ENCODE results near the gene EPS15.

GRCh38 chr1:51325391-51325790, 193.7 kb downstream of the EPS15 start:
- TF ChIP-seq CTCF (IDR thresholded peaks at IDR 0.05) (no peak), EZH2 (IDR thresholded peaks at IDR 0.05; ENCODE audit: borderline replicate concordance, insufficient read depth, low read depth, low read length, poor library complexity, severe bottlenecking) (no peak)

Measured in B cell (primary cell).